ENCODE results near the gene GRIK1. TPM values are rescaled to one million over a fixed set of nuclear protein-coding genes. Genes with fewer than 3 reads are reported as not detected.

GRIK1 gene
- total and polyA plus RNA-seq, 4 donors = not detected

- DNase-seq (no peak), ATAC-seq (ENCODE audit: low FRiP score) (no peak)
- intact Hi-C loops (cut with DNase I) = loop anchor here in 1 of 2 donors (5.0 kb wide), 1 partner anchor 584 kb away; the partner anchor contains the start of gene CCT8
- Histone ChIP-seq H3K36me3 (ENCODE audit: control insufficient read depth in 1 of 2, insufficient read depth in 2 of 2, low read length in 1 of 2) (peaks cover 0 to 1% of the 10 kb centered on the region in 2 donors), H3K9me3 (ENCODE audit: control insufficient read depth, low read length) (no peaks in the 10 kb centered on the region), H3K27me3 (ENCODE audit: control insufficient read depth in 1 of 2, insufficient read depth in 2 of 2, low read length in 1 of 2) (no peaks in the 10 kb centered on the region), H3K4me1 (ENCODE audit: control insufficient read depth in 1 of 2, insufficient read depth in 2 of 2, low read length in 2 of 2) (peaks cover 2% of the 10 kb centered on the region in 2 donors), H3K27ac (ENCODE audit: low read depth in 1 of 2, low read length in 2 of 2) (no peak overlapping the region), H3K4me3 (ENCODE audit: low read length in 2 of 2) (no peak overlapping the region)
- 6 to 9% methylated on average over 6 of the region's 6 CpGs for WGBS, 2 donors
Observed at GRCh38 chr21:29656504-29657239, 283.1 kb downstream of the GRIK1 start.

DNA sequence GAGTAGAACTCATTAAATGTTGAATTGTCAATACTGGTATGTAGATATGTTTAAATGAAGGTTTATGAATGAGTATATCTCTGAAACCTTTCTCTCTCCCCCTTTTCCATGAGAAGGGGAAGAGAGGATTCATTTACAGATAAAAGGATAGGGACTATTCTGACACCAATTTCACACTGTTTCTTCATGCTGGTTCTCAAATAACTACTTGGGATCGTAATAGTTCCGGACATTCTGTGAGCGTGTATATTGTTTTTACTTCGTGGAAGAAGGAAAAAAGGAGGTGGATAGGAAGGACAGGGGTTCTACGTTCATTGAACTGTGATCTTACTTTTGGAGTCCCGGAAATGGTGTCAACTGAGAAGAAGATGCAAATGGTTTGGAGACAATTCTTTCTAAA, 284.2 kb downstream of the GRIK1 start:
- 97 to 98% methylated on average over 6 of the region's 6 CpGs for WGBS, 2 donors
- no peak for DNase-seq
- intact Hi-C loops (cut with DNase I) = loop anchor here in 1 of 2 donors (5.0 kb wide), 1 partner anchor 583 kb away; the partner anchor contains the start of gene CCT8
- Histone ChIP-seq H3K9me3 (ENCODE audit: control insufficient read depth, low read length) (no peaks in the 10 kb centered on the region), H3K36me3 (ENCODE audit: control insufficient read depth in 1 of 2, insufficient read depth in 2 of 2, low read length in 1 of 2) (peaks cover 0 to 1% of the 10 kb centered on the region in 2 donors), H3K27me3 (ENCODE audit: control insufficient read depth in 1 of 2, insufficient read depth in 2 of 2, low read length in 1 of 2) (no peaks in the 10 kb centered on the region), H3K4me1 (ENCODE audit: control insufficient read depth in 1 of 2, insufficient read depth in 2 of 2, low read length in 2 of 2) (peaks cover 2% of the 10 kb centered on the region in 2 donors), H3K27ac (ENCODE audit: low read depth in 1 of 2, low read length in 2 of 2) (no peak overlapping the region), H3K4me3 (ENCODE audit: low read length in 2 of 2) (no peak overlapping the region)
- no peak for ATAC-seq (ENCODE audit: low FRiP score)

DNA sequence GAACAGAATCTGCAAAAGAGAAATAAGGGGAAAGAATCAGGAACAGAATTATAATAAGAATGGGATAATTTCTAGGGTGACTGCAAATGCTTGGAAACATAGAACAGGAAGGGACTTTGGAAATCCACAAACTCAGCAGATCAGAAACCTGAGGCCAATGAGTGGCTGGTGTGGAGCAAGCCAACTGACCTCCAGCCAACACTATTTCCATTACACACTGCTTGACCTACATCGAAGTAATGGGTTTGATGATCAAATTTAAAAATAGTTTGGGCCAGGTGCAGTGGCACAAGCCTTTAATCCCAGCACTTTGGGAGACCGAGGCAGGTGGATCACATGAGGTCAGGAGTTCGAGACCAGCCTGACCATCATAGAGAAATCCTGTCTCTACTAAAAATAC, 284.9 kb downstream of the GRIK1 start:
- H3K4me1 ChIP-seq (ENCODE audit: control insufficient read depth in 1 of 2, insufficient read depth in 2 of 2, low read length in 2 of 2) = peaks cover 2% of the 10 kb centered on the region in 2 donors
- H3K9me3 ChIP-seq (ENCODE audit: control insufficient read depth, low read length) = no peaks in the 10 kb centered on the region
- no peak for ATAC-seq (ENCODE audit: low FRiP score)
- H3K36me3 ChIP-seq (ENCODE audit: control insufficient read depth in 1 of 2, insufficient read depth in 2 of 2, low read length in 1 of 2) = no peaks in the 10 kb centered on the region
- H3K27ac ChIP-seq (ENCODE audit: low read depth in 1 of 2, low read length in 2 of 2) = no peak overlapping the region
- H3K27me3 ChIP-seq (ENCODE audit: control insufficient read depth in 1 of 2, insufficient read depth in 2 of 2, low read length in 1 of 2) = no peaks in the 10 kb centered on the region
- intact Hi-C loops (cut with DNase I) = loop anchor here in 1 of 2 donors (5.0 kb wide), 1 partner anchor 583 kb away; the partner anchor contains the start of gene CCT8
- no peak for DNase-seq
- 60 to 66% methylated on average over 3 of the region's 3 CpGs for WGBS, 2 donors
- H3K4me3 ChIP-seq (ENCODE audit: low read length in 2 of 2) = no peak overlapping the region

DNA sequence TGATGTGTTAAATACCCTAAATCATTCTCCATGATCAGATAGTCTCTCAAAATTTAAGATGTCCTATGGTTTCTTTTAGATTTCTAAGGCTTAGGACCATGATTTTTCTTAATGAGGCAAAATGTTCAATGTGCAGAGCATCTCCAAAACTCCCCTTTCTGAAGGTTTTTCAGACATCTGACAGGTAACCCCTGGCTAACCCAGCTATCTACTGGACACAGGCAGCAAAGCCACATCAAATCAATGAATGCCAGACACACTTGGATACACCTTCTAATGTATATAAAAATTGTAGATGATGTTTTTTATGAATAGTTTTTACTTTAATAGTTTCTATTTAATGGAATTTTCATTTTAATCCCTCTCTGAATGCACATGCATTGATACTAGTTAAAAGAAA, 285.6 kb downstream of the GRIK1 start:
- Histone ChIP-seq H3K36me3 (ENCODE audit: control insufficient read depth in 1 of 2, insufficient read depth in 2 of 2, low read length in 1 of 2) (no peaks in the 10 kb centered on the region), H3K9me3 (ENCODE audit: control insufficient read depth, low read length) (no peaks in the 10 kb centered on the region), H3K4me3 (ENCODE audit: low read length in 2 of 2) (no peak overlapping the region), H3K27ac (ENCODE audit: low read depth in 1 of 2, low read length in 2 of 2) (no peak overlapping the region), H3K27me3 (ENCODE audit: control insufficient read depth in 1 of 2, insufficient read depth in 2 of 2, low read length in 1 of 2) (no peaks in the 10 kb centered on the region), H3K4me1 (ENCODE audit: control insufficient read depth in 1 of 2, insufficient read depth in 2 of 2, low read length in 2 of 2) (peaks cover 2% of the 10 kb centered on the region in 2 donors)
- intact Hi-C loops (cut with DNase I) = no loop called here
- DNase-seq (no peak), ATAC-seq (ENCODE audit: low FRiP score) (no peak)

- Histone ChIP-seq H3K4me1 (ENCODE audit: control insufficient read depth in 1 of 2, insufficient read depth in 2 of 2, low read length in 2 of 2) (no peaks in the 10 kb centered on the region), H3K9me3 (ENCODE audit: control insufficient read depth, low read length) (no peaks in the 10 kb centered on the region), H3K27me3 (ENCODE audit: control insufficient read depth in 1 of 2, insufficient read depth in 2 of 2, low read length in 1 of 2) (no peaks in the 10 kb centered on the region), H3K4me3 (ENCODE audit: low read length in 2 of 2) (no peak overlapping the region), H3K36me3 (ENCODE audit: control insufficient read depth in 1 of 2, insufficient read depth in 2 of 2, low read length in 1 of 2) (no peaks in the 10 kb centered on the region), H3K27ac (ENCODE audit: low read depth in 1 of 2, low read length in 2 of 2) (no peak overlapping the region)
- intact Hi-C loops (cut with DNase I) = no loop called here
- ATAC-seq (ENCODE audit: low FRiP score) (no peak), DNase-seq (no peak)
- WGBS, 2 donors = 92 to 95% methylated on average over 6 of the region's 6 CpGs
Observed at GRCh38 chr21:29650523-29651022, 289.2 kb downstream of the GRIK1 start.

DNA sequence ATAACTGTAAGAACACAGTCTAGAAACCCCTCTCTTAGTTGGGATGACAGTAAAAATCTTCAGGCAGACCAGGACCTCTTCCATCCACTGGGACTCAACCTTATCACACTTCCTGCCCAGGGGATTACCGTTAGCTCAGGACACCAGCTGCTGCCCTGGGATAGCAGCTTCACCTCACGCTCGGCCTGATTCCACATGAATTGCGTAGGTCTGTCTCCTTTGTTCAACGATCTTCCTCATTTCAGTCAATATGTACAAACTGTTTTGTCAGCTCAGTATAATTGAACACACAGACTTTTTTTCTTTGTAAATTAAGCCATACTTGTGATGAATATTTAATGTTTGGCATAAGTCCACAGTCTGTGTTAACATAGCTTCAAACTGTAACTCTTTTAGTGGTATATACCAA, 290.4 kb downstream of the GRIK1 start:
- DNase-seq (no peak), ATAC-seq (ENCODE audit: low FRiP score) (no peak)
- Histone ChIP-seq H3K27ac (ENCODE audit: low read depth in 1 of 2, low read length in 2 of 2) (no peak overlapping the region), H3K4me3 (ENCODE audit: low read length in 2 of 2) (no peak overlapping the region), H3K27me3 (ENCODE audit: control insufficient read depth in 1 of 2, insufficient read depth in 2 of 2, low read length in 1 of 2) (no peaks in the 10 kb centered on the region), H3K9me3 (ENCODE audit: control insufficient read depth, low read length) (no peaks in the 10 kb centered on the region), H3K36me3 (ENCODE audit: control insufficient read depth in 1 of 2, insufficient read depth in 2 of 2, low read length in 1 of 2) (no peaks in the 10 kb centered on the region), H3K4me1 (ENCODE audit: control insufficient read depth in 1 of 2, insufficient read depth in 2 of 2, low read length in 2 of 2) (no peaks in the 10 kb centered on the region)
- 88 to 92% methylated on average over 5 of the region's 5 CpGs for WGBS, 2 donors
- intact Hi-C loops (cut with DNase I) = no loop called here

GRCh38 chr21:29648710-29649240, 291.0 kb downstream of the GRIK1 start:
- Histone ChIP-seq H3K36me3 (ENCODE audit: control insufficient read depth in 1 of 2, insufficient read depth in 2 of 2, low read length in 1 of 2) (no peaks in the 10 kb centered on the region), H3K4me1 (ENCODE audit: control insufficient read depth in 1 of 2, insufficient read depth in 2 of 2, low read length in 2 of 2) (no peaks in the 10 kb centered on the region), H3K4me3 (ENCODE audit: low read length in 2 of 2) (no peak overlapping the region), H3K27ac (ENCODE audit: low read depth in 1 of 2, low read length in 2 of 2) (no peak overlapping the region), H3K27me3 (ENCODE audit: control insufficient read depth in 1 of 2, insufficient read depth in 2 of 2, low read length in 1 of 2) (no peaks in the 10 kb centered on the region), H3K9me3 (ENCODE audit: control insufficient read depth, low read length) (no peaks in the 10 kb centered on the region)
- ATAC-seq (ENCODE audit: low FRiP score) (no peak), DNase-seq (no peak)
- 84 to 86% methylated on average over 5 of the region's 5 CpGs for WGBS, 2 donors
- intact Hi-C loops (cut with DNase I) = no loop called here

GRCh38 chr21:29647353-29647781, 292.4 kb downstream of the GRIK1 start:
- 77 to 82% methylated on average over 5 of the region's 5 CpGs for WGBS, 2 donors
- Histone ChIP-seq H3K9me3 (ENCODE audit: control insufficient read depth, low read length) (no peaks in the 10 kb centered on the region), H3K4me1 (ENCODE audit: control insufficient read depth in 1 of 2, insufficient read depth in 2 of 2, low read length in 2 of 2) (no peaks in the 10 kb centered on the region), H3K4me3 (ENCODE audit: low read length in 2 of 2) (no peak overlapping the region), H3K27me3 (ENCODE audit: control insufficient read depth in 1 of 2, insufficient read depth in 2 of 2, low read length in 1 of 2) (no peaks in the 10 kb centered on the region), H3K27ac (ENCODE audit: low read depth in 1 of 2, low read length in 2 of 2) (no peak overlapping the region), H3K36me3 (ENCODE audit: control insufficient read depth in 1 of 2, insufficient read depth in 2 of 2, low read length in 1 of 2) (no peaks in the 10 kb centered on the region)
- intact Hi-C loops (cut with DNase I) = no loop called here
- no peak for ATAC-seq (ENCODE audit: low FRiP score)
- DNase-seq = no peak
